NT2/D1 (cell line): ENCODE measurements around the gene CCSER1.

Experiments
- SUZ12 ChIP-seq: IDR thresholded peaks from 2 replicates; pipeline ENCODE4 v1.6.1; 2011; ENCODE audit not compliant: insufficient read length, insufficient read depth; ENCODE audit errors: extremely low read depth
- YY1 ChIP-seq: IDR thresholded peaks from 2 replicates; pipeline ENCODE4 v1.6.1; 2011; ENCODE audit not compliant: insufficient read length, insufficient read depth
- ZNF274 ChIP-seq: IDR thresholded peaks from 2 replicates; pipeline ENCODE4 v1.6.1; 2011; ENCODE audit warnings: mild to moderate bottlenecking, low read depth, low read length

GRCh38 chr4:90185416-90185815 is 58.2 kb downstream of the CCSER1 start:
- TF ChIP-seq SUZ12 = no peak
- TF ChIP-seq YY1 = no peak
- TF ChIP-seq ZNF274 = no peak
